ENCODE measurements around the gene MSI2. TPM values are rescaled to one million over a fixed set of nuclear protein-coding genes. Genes with fewer than 3 reads are reported as not detected.

The MSI2 gene
- total RNA-seq, 4 donors from 2014 or later = 14.9 to 24.4 (median 19.8) TPM

Small RNAs within 50 kb of the gene (small RNA-seq; reads per million reads assigned to genes)
- not detected for gene RN7SL449P
- gene RNU7-134P = not detected

Other genes starting within 250 kb of the MSI2 start
- gene AKAP1, start 171.3 kb upstream of the MSI2 start, total RNA-seq = 10 to 100 TPM; 29.4 to 89.0 (median 36.1) TPM